ENCODE measurements around the gene GBGT1. TPM values are rescaled to one million over a fixed set of nuclear protein-coding genes. Genes with fewer than 3 reads are reported as not detected.
A peak's percentile ranks its signal among the peaks of the same experiment; 100 is the strongest.

GBGT1 gene
- total and polyA plus RNA-seq, 9 of the 15 experiments (the other 6 are each of a cell fraction or from before 2014, with no cell fraction given), result 0.55 to 25.8 (median 13.7) TPM

GRCh38 chr9:133188843-133189180, 25.1 kb upstream of the GBGT1 start:
- POLR2A ChIA-PET, result interaction anchor here (0.7 to 2.2 kb wide), 6 partner anchors 21 to 167 kb away, joined by 3 to 12 read pairs (median 4); partner anchors contain the start of genes MED22 and RPL7A
- intact Hi-C loops (cut with micrococcal nuclease), result loop anchor here (1.0 to 5.0 kb wide), 3 partner anchors 48 to 140 kb away; no protein-coding TSS in a partner anchor
- Histone ChIP-seq H3K4me1 (replicated peaks in 1 of 2; ENCODE audit: control insufficient read depth in 2 of 2, insufficient read depth in 2 of 2, low read length in 2 of 2) (peaks cover 4 to 15% of the 10 kb centered on the region in 2 experiments; a peak in 3 of 5 replicates), H3K9ac (ENCODE audit: insufficient read depth in 1 of 2, low read depth in 2 of 2, low read length in 2 of 2) (peak overlapping the region in 1 of 2 experiments; percentile 47; a peak in 1 of 4 replicates), H4K20me1 (replicated peaks; ENCODE audit: control insufficient read depth, insufficient read depth, low read length) (no peaks in the 10 kb centered on the region), H3K36me3 (ENCODE audit: control insufficient read depth, insufficient read depth, low read length) (no peaks in the 10 kb centered on the region), H3K27me3 (ENCODE audit: control insufficient read depth in 2 of 2, insufficient read depth in 2 of 2, low read length in 2 of 2) (peaks cover 20 to 34% of the 10 kb centered on the region in 2 experiments; a peak in 4 of 5 replicates), H3K9me1 (ENCODE audit: control insufficient read depth, insufficient read depth, low read length) (no peaks in the 10 kb centered on the region), H3K79me2 (ENCODE audit: control insufficient read depth, insufficient read depth, low read length) (no peaks in the 10 kb centered on the region), H3K4me2 (ENCODE audit: insufficient read depth, low read length) (no peak overlapping the region), H3K9me3 (replicated peaks; ENCODE audit: control insufficient read depth, insufficient read depth, low read depth, low read length) (no peaks in the 10 kb centered on the region), H3K4me3 (no peak overlapping the region), H3K27ac (ENCODE audit: extremely low read depth, low read depth, low read length) (no peak overlapping the region), H2AFZ (ENCODE audit: low read depth, low read length) (no peak overlapping the region)
- TF ChIP-seq EZH2 (IDR thresholded peaks at IDR 0.05; ENCODE audit: borderline replicate concordance, low read depth, low read length) (no peak), POLR2AphosphoS2 (IDR thresholded peaks at IDR 0.05; ENCODE audit: low read length) (no peak), TAL1 (IDR thresholded peaks at IDR 0.05) (no peak), COPS2 (conservative IDR thresholded peaks at IDR 0.05) (no peak), RBM17 (IDR thresholded peaks at IDR 0.05; ENCODE audit: borderline replicate concordance, low read depth, low read length) (no peak), TOE1 (IDR thresholded peaks at IDR 0.05; ENCODE audit: borderline replicate concordance) (no peak), TOE1 (CRISPR knock-in tag; IDR thresholded peaks at IDR 0.05; ENCODE audit: borderline replicate concordance, low read depth) (no peak), ATF1 (CRISPR knock-in tag; IDR thresholded peaks at IDR 0.05) (no peak), ATF1 (tag; IDR thresholded peaks at IDR 0.05) (no peak), ERF (CRISPR knock-in tag; IDR thresholded peaks at IDR 0.05) (no peak), ZNF431 (CRISPR knock-in tag; IDR thresholded peaks at IDR 0.05) (no peak), GABPB2 (CRISPR knock-in tag; conservative IDR thresholded peaks at IDR 0.05) (no peak)
- BruUV-seq (replicated peaks), result no TSS peak
- FAIRE-seq, result no peak
- no peak for ATAC-seq
- WGBS (ENCODE audit: insufficient coverage, low coverage, missing lambda C conversion rate), result 0% methylated on average over 5 of the region's 7 CpGs
- in situ Hi-C loops (cut with MboI), result loop anchor here (5.0 kb wide), 2 partner anchors 143 to 298 kb away; no protein-coding TSS in a partner anchor
- DNase-seq (ENCODE audit: extremely low read depth in 1 of 4, low spot score in 3 of 4), result no peak
- CTCF ChIA-PET (ENCODE audit: low intra/inter-chr PET ratio), result no interaction called here

Data from K562 (cell line).